GM12873 (cell line): ENCODE results near the gene CCER1.

Source experiments
- CTCF ChIP-seq: IDR thresholded peaks from 2 replicates; pipeline ENCODE4 v1.5.1; 2012; ENCODE audit warnings: low read depth, mild to moderate bottlenecking, moderate library complexity, low read length, control low read depth; ENCODE audit not compliant: insufficient read depth; ENCODE audit errors: missing control alignments

CCER1 gene

GRCh38 chr12:90969346-90969745 is 14.4 kb upstream of the CCER1 start:
- no peak for TF ChIP-seq CTCF

GRCh38 chr12:90965204-90965603 is 10.2 kb upstream of the CCER1 start:
- TF ChIP-seq CTCF, result no peak

GRCh38 chr12:90964616-90965015 is 9.6 kb upstream of the CCER1 start:
- no peak for TF ChIP-seq CTCF

GRCh38 chr12:90963946-90964345 is 9.0 kb upstream of the CCER1 start:
- no peak for TF ChIP-seq CTCF

- no peak for TF ChIP-seq CTCF
These were observed 6.2 kb upstream of the CCER1 start for GRCh38 chr12:90961154-90961553.

GRCh38 chr12:90959538-90960139 is 4.7 kb upstream of the CCER1 start:
- TF ChIP-seq CTCF, result peak; percentile 73

- TF ChIP-seq CTCF, result no peak
These were observed 4.1 kb upstream of the CCER1 start for GRCh38 chr12:90959032-90959431.

GRCh38 chr12:90958347-90958746 is 3.4 kb upstream of the CCER1 start:
- no peak for TF ChIP-seq CTCF
